Aorta (tissue), 5 donors: ENCODE data around the gene GRB7. TPM values are rescaled to one million over a fixed set of nuclear protein-coding genes. Genes with fewer than 3 reads are reported as not detected.
"Not testable (repeated sequence)": the region's sequence is repeated elsewhere in the genome, so short reads cannot be mapped to it uniquely, and the experiment has no call there.

ENCODE experiments used
- ATAC-seq: fragments of 200-7000 bp; cut with Tn5 transposase; one replicate; pipeline ENCODE4 v1.9.1; 2022; ENCODE audit warnings: moderate library complexity; ENCODE audit not compliant: low FRiP score
- DNase-seq, 2 donors: peaks; one replicate each; pipeline ENCODE4 v3.0.0-alpha.2; 2020
- H3K27ac ChIP-seq, 2 donors: one replicate each; pipeline ENCODE4 v1.5.1; 2013; ENCODE audit warnings: low read length in 2 of 2, mild to moderate bottlenecking in 2 of 2, moderate library complexity in 2 of 2, control low read depth in 1 of 2, inconsistent platforms in 1 of 2, low read depth in 1 of 2
- H3K27me3 ChIP-seq, 2 donors: one replicate each; pipeline ENCODE4 v1.6.1; 2013; ENCODE audit warnings: control low read depth in 1 of 2, low read length in 1 of 2, mild to moderate bottlenecking in 1 of 2, moderate library complexity in 1 of 2; ENCODE audit not compliant: insufficient read depth in 2 of 2, control insufficient read depth in 1 of 2
- H3K36me3 ChIP-seq, 2 donors: one replicate each; pipeline ENCODE4 v1.6.1; 2013; ENCODE audit warnings: control low read depth in 1 of 2, low read length in 1 of 2, mild to moderate bottlenecking in 1 of 2; ENCODE audit not compliant: insufficient read depth in 2 of 2, control insufficient read depth in 1 of 2
- H3K4me1 ChIP-seq, 2 donors: one replicate each; pipeline ENCODE4 v1.6.1; 2013; ENCODE audit warnings: low read length in 2 of 2, control low read depth in 1 of 2, mild to moderate bottlenecking in 1 of 2, moderate library complexity in 1 of 2; ENCODE audit not compliant: insufficient read depth in 2 of 2, control insufficient read depth in 1 of 2
- H3K4me3 ChIP-seq, 2 donors: one replicate each; pipeline ENCODE4 v1.5.1; 2013; ENCODE audit warnings: low read length in 2 of 2, control low read depth in 1 of 2, mild to moderate bottlenecking in 1 of 2
- H3K9me3 ChIP-seq: one replicate; pipeline ENCODE4 v1.6.1; 2013; ENCODE audit warnings: mild to moderate bottlenecking, low read length; ENCODE audit not compliant: control insufficient read depth
- WGBS, 2 donors: extraction: QIAGEN DNeasy Blood & Tissue Kit; methylation state at CpG; one replicate each; pipeline ENCODE4 v1.1.7; 2013; 5-methylcytosine and 5-hydroxymethylcytosine counted together
- intact Hi-C, 2 donors: fragments of 100-400 bp; cut with DNase I; formaldehyde crosslinking; loops; one replicate each; pipeline versions ENCODE4 v1.14.2 to v1.15.0; 2022
- polyA plus RNA-seq, 2 donors: library from polyadenylated mRNA; stranded (reverse); fragments of 200-250 nt; gene quantifications; one replicate each; pipeline ENCODE4 v1.2.3, GENCODE V29; 2013
- total RNA-seq, 2 donors: library from RNA; stranded (reverse); fragmentation: NEBNext Ultra II Directional; extraction: Animal tissue kit (Norgen Biotek cat#: 25700); gene quantifications; one replicate each; pipeline ENCODE4 v1.2.1, GENCODE V29; 2021
- donor health status: healthy with polysubstance abuse.
- donor health status: Bipolar disorder and iron deficiency.
- donor health status: DM: no; HTN: no; CAD: no.
- donor health status: DM: no; HTN: no; CAD: no.
- donor health status: DM: yes; HTN: yes; CAD: no.

GRB7 gene
- total and polyA plus RNA-seq, 4 donors = 0.23 to 1.6 (median 0.59) TPM

GRCh38 chr17:39705786-39706348 is 31.9 kb upstream of the GRB7 start:
- intact Hi-C loops = no loop called here
- H3K36me3 ChIP-seq = peaks cover 0 to 3% of the 10 kb centered on the region in 2 donors

DNA sequence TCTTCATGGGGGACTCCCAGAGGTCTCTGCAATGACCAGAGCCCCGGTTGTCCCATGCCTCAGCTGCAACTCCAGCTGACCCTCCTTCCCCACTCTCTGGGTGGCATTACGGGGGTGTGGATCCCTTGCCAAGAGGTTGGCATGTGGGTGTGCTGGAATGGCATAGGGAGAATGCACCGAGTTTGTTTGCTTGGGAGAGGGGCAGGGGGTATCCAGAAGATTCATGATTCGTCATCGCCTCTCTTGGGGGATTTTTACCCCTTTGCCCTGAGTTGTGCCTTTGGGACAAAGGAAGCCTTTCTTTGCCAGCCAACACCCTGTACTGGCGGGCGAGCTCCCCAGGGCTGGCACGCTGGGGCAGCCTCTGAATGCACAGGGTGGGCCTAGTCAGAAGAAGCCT is 31.4 kb upstream of the GRB7 start:
- H3K4me1 ChIP-seq = peaks cover 0 to 3% of the 10 kb centered on the region in 2 donors
- no peak overlapping the region for H3K4me3 ChIP-seq
- 7 to 16% methylated on average over 8 of the region's 8 CpGs for WGBS, 2 donors
- intact Hi-C loops = no loop called here
- H3K36me3 ChIP-seq = peaks cover 0 to 3% of the 10 kb centered on the region in 2 donors
- DNase-seq = no peak
- no peaks in the 10 kb centered on the region for H3K27me3 ChIP-seq
- H3K27ac ChIP-seq = peak overlapping the region in 1 of 2 donors; percentile 32
- H3K9me3 ChIP-seq = no peaks in the 10 kb centered on the region
- no peak for ATAC-seq

More at GRCh38 chr17:39705786-39706348, 31.9 kb upstream of the GRB7 start:
- WGBS, 2 donors = 13 to 15% methylated on average over 12 of the region's 12 CpGs
- peak; percentile 35 for ATAC-seq
- Histone ChIP-seq H3K4me1 (peaks cover 0 to 3% of the 10 kb centered on the region in 2 donors), H3K27me3 (no peaks in the 10 kb centered on the region), H3K27ac (peak overlapping the region; percentile 71 to 80), H3K9me3 (no peaks in the 10 kb centered on the region), H3K4me3 (no peak overlapping the region)
- peak in 1 of 2 donors; percentile 59 for DNase-seq

- H3K36me3 ChIP-seq = peaks cover 0 to 6% of the 10 kb centered on the region in 2 donors
- peak overlapping the region in 1 of 2 donors; percentile 32 for H3K27ac ChIP-seq
- intact Hi-C loops = no loop called here
- peaks cover 0 to 3% of the 10 kb centered on the region in 2 donors for H3K4me1 ChIP-seq
- H3K4me3 ChIP-seq = no peak overlapping the region
- 74 to 78% methylated on average over 7 of the region's 7 CpGs for WGBS, 2 donors
- ATAC-seq = no peak
- DNase-seq = peak in 1 of 2 donors; percentile 21
- H3K9me3 ChIP-seq = no peaks in the 10 kb centered on the region
- H3K27me3 ChIP-seq = no peaks in the 10 kb centered on the region
These were observed 30.8 kb upstream of the GRB7 start for GRCh38 chr17:39706921-39707337.

DNA sequence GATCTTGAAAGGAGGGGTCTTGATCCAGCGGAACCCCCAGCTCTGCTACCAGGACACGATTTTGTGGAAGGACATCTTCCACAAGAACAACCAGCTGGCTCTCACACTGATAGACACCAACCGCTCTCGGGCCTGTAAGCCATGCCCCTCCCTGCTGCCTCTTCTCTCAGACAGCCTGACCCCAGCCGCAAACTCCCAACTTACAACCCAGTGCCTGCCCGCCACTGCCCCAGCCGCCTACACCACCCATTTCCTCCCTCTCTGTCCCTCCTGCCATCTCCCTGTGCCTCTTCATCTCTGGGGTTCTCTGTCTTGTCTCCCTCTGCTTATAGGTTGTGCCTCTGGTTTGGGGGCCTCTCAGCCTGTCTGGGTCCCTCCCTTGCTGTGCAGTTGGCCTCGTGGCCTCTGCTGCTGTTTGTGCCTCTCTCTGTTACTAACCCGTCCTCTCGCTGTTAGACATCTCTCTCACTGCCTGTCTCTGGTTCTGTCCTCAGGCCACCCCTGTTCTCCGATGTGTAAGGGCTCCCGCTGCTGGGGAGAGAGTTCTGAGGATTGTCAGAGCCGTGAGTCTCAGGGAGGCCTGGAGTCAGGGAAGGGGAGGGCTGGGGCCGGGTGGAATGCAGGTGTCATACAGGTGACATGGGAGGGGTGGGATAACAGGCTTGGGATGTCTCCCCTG is 28.3 kb upstream of the GRB7 start:
- H3K4me3 ChIP-seq = no peak overlapping the region
- intact Hi-C loops = no loop called here
- no peaks in the 10 kb centered on the region for H3K9me3 ChIP-seq
- WGBS, 2 donors = 81 to 87% methylated on average over 13 to 14 of the region's 14 CpGs
- H3K36me3 ChIP-seq = peaks cover 3 to 6% of the 10 kb centered on the region in 2 donors
- H3K4me1 ChIP-seq = peaks cover 0 to 3% of the 10 kb centered on the region in 2 donors
- no peak overlapping the region for H3K27ac ChIP-seq
- no peak for DNase-seq
- no peak for ATAC-seq
- H3K27me3 ChIP-seq = no peaks in the 10 kb centered on the region

GRCh38 chr17:39709998-39710964 is 27.5 kb upstream of the GRB7 start:
- no peak overlapping the region for H3K27ac ChIP-seq
- ATAC-seq (no peak), DNase-seq (no peak)
- H3K4me1 ChIP-seq = no peaks in the 10 kb centered on the region
- intact Hi-C loops = no loop called here
- H3K9me3 ChIP-seq = no peaks in the 10 kb centered on the region
- 85% methylated on average over 20 of the region's 20 CpGs for WGBS, 2 donors
- H3K4me3 ChIP-seq = no peak overlapping the region
- H3K27me3 ChIP-seq = no peaks in the 10 kb centered on the region
- peaks cover 3 to 6% of the 10 kb centered on the region in 2 donors for H3K36me3 ChIP-seq

DNA sequence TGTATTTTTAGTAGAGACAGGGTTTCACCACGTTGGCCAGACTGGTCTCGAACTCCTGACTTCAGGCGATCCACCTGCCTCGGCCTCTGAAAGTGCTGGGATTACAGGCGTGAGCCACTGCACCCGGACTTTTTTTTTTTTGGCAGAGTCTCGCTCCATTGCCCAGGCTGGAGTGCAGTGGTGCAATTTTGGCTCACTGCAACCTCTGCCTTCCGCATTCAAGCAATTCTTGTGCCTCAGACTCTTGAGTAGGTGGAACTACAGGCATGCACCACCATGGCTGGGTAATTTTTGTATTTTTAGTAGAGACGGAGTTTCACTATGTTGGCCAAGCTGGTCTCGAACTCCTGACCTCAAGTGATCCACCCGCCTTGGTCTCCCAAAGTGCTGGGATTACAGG is 26.7 kb upstream of the GRB7 start:
- DNase-seq, H3K9me3 ChIP-seq, H3K4me3 ChIP-seq, H3K4me1 ChIP-seq, H3K27me3 ChIP-seq, intact Hi-C loops, ATAC-seq, H3K36me3 ChIP-seq, H3K27ac ChIP-seq: not testable (repeated sequence)
- WGBS, 2 donors = 67 to 73% methylated on average over 11 of the region's 11 CpGs

- Histone ChIP-seq H3K4me3 (no peak overlapping the region), H3K36me3 (peaks cover 6 to 12% of the 10 kb centered on the region in 2 donors), H3K4me1 (no peaks in the 10 kb centered on the region), H3K27ac (no peak overlapping the region), H3K27me3 (no peaks in the 10 kb centered on the region), H3K9me3 (no peaks in the 10 kb centered on the region)
- no peak for ATAC-seq
- DNase-seq = no peak
- 81 to 87% methylated on average over 10 of the region's 10 CpGs for WGBS, 2 donors
- intact Hi-C loops = no loop called here
These were observed 25.9 kb upstream of the GRB7 start for GRCh38 chr17:39711851-39712250.

DNA sequence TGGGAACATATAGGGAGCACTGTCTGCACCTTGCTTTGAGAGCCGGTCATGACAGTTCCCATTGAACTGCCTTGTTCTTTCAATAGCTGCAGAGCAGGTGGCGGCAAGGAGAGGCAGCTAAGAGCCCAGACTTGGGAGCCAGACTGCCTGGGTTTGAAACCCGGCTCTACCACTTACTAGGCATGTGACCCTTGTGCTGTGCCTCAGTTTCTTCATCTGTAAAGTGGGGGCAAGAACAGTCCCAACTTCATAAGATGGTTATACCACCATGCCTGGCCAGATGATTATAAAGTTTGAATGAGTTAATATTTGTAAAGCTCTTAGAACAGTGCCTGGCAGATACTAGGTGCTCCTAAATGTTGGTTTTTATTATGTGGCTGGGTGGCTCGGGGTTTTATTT is 23.5 kb upstream of the GRB7 start:
- Histone ChIP-seq H3K27ac (no peak overlapping the region), H3K4me1 (no peaks in the 10 kb centered on the region), H3K9me3 (no peaks in the 10 kb centered on the region), H3K4me3 (no peak overlapping the region), H3K36me3 (peaks cover 6 to 9% of the 10 kb centered on the region in 2 donors), H3K27me3 (no peaks in the 10 kb centered on the region)
- intact Hi-C loops = no loop called here
- ATAC-seq (no peak), DNase-seq (peak in 1 of 2 donors; percentile 24)
- WGBS, 2 donors = 90 to 96% methylated on average over 4 of the region's 4 CpGs
